Measurements from ENCODE around the gene PRKG1. TPM values are rescaled to one million over a fixed set of nuclear protein-coding genes. Genes with fewer than 3 reads are reported as not detected.

Gene PRKG1
- polyA plus RNA-seq, 2 donors, result 0.84 to 0.87 TPM

DNA sequence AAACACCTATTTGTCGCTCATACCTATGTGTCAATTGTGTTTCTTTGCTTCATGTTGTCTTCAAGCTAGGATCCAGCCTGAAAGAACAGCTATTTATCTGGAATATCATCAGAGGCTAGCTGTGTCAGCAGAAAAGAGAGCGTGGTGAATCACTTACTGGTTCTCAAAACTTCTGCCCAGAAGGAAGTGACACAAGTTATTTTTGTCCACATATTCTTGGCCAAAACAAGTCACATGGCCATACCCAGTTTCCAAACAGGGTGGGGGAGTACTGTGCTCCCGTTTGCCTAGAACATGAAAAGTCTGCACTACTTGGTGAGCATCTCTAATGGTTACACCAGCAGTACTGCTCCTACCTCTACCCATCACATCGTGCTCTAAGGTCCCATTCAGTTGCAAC is 786.0 kb downstream of the PRKG1 start:
- Histone ChIP-seq H3K27ac (ENCODE audit: low read depth in 2 of 2, low read length in 1 of 2) (no peak overlapping the region), H3K4me3 (ENCODE audit: low read depth in 1 of 2, low read length in 2 of 2) (no peak overlapping the region), H3K36me3 (ENCODE audit: control insufficient read depth in 2 of 2, insufficient read depth in 2 of 2, low read length in 1 of 2) (no peaks in the 10 kb centered on the region), H3K27me3 (ENCODE audit: control insufficient read depth in 1 of 2, insufficient read depth in 2 of 2, low read length in 2 of 2) (no peaks in the 10 kb centered on the region), H3K9me3 (ENCODE audit: control insufficient read depth in 2 of 2, insufficient read depth in 1 of 2, low read depth in 1 of 2, low read length in 1 of 2) (no peaks in the 10 kb centered on the region), H3K4me1 (ENCODE audit: control insufficient read depth in 2 of 2, insufficient read depth in 2 of 2, low read length in 1 of 2) (no peaks in the 10 kb centered on the region)
- 46 to 57% methylated on average over 4 of the region's 4 CpGs for WGBS, 2 donors

GRCh38 chr10:51861051-51861450 is 786.8 kb downstream of the PRKG1 start:
- Histone ChIP-seq H3K4me3 (ENCODE audit: low read depth in 1 of 2, low read length in 2 of 2) (no peak overlapping the region), H3K9me3 (ENCODE audit: control insufficient read depth in 2 of 2, insufficient read depth in 1 of 2, low read depth in 1 of 2, low read length in 1 of 2) (no peaks in the 10 kb centered on the region), H3K36me3 (ENCODE audit: control insufficient read depth in 2 of 2, insufficient read depth in 2 of 2, low read length in 1 of 2) (no peaks in the 10 kb centered on the region), H3K27me3 (ENCODE audit: control insufficient read depth in 1 of 2, insufficient read depth in 2 of 2, low read length in 2 of 2) (no peaks in the 10 kb centered on the region), H3K27ac (ENCODE audit: low read depth in 2 of 2, low read length in 1 of 2) (no peak overlapping the region), H3K4me1 (ENCODE audit: control insufficient read depth in 2 of 2, insufficient read depth in 2 of 2, low read length in 1 of 2) (no peaks in the 10 kb centered on the region)
- 87 to 89% methylated on average over 1 of the region's 1 CpG for WGBS, 2 donors

DNA sequence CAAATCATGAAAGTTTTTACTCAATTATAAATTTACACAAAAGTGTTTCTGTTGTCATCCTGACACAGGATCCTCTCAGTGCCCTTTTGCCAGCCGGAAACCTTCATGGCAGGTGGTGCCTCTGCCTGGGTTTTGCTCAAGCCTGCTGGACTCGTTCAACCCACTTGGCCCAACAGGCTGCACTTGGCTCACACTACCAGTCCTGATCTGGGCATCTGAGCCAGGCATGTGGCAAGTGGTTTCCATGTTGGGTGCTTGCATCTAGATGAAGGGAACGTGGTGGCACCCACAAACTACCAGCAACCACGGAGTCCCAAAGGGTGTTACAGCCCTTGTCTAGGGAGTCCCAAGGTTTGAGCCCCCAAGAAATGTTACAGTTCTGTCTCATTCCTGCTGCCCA is 787.4 kb downstream of the PRKG1 start:
- H3K27ac ChIP-seq (ENCODE audit: low read depth in 2 of 2, low read length in 1 of 2), result no peak overlapping the region

GRCh38 chr10:51862149-51862548 is 787.9 kb downstream of the PRKG1 start:
- WGBS, 2 donors, result 80 to 83% methylated on average over 3 of the region's 3 CpGs
- Histone ChIP-seq H3K27me3 (ENCODE audit: control insufficient read depth in 1 of 2, insufficient read depth in 2 of 2, low read length in 2 of 2) (no peaks in the 10 kb centered on the region), H3K4me1 (ENCODE audit: control insufficient read depth in 2 of 2, insufficient read depth in 2 of 2, low read length in 1 of 2) (no peaks in the 10 kb centered on the region), H3K4me3 (ENCODE audit: low read depth in 1 of 2, low read length in 2 of 2) (no peak overlapping the region), H3K36me3 (ENCODE audit: control insufficient read depth in 2 of 2, insufficient read depth in 2 of 2, low read length in 1 of 2) (no peaks in the 10 kb centered on the region), H3K9me3 (ENCODE audit: control insufficient read depth in 2 of 2, insufficient read depth in 1 of 2, low read depth in 1 of 2, low read length in 1 of 2) (no peaks in the 10 kb centered on the region), H3K27ac (ENCODE audit: low read depth in 2 of 2, low read length in 1 of 2) (no peak overlapping the region)

More for the DNA sequence above, 787.4 kb downstream of the PRKG1 start:
- no peaks in the 10 kb centered on the region for H3K9me3 ChIP-seq (ENCODE audit: control insufficient read depth in 2 of 2, insufficient read depth in 1 of 2, low read depth in 1 of 2, low read length in 1 of 2)
- no peak overlapping the region for H3K4me3 ChIP-seq (ENCODE audit: low read depth in 1 of 2, low read length in 2 of 2)
- no peaks in the 10 kb centered on the region for H3K27me3 ChIP-seq (ENCODE audit: control insufficient read depth in 1 of 2, insufficient read depth in 2 of 2, low read length in 2 of 2)
- WGBS, 2 donors, result 78 to 86% methylated on average over 4 of the region's 4 CpGs
- H3K36me3 ChIP-seq (ENCODE audit: control insufficient read depth in 2 of 2, insufficient read depth in 2 of 2, low read length in 1 of 2), result no peaks in the 10 kb centered on the region
- no peaks in the 10 kb centered on the region for H3K4me1 ChIP-seq (ENCODE audit: control insufficient read depth in 2 of 2, insufficient read depth in 2 of 2, low read length in 1 of 2)

DNA sequence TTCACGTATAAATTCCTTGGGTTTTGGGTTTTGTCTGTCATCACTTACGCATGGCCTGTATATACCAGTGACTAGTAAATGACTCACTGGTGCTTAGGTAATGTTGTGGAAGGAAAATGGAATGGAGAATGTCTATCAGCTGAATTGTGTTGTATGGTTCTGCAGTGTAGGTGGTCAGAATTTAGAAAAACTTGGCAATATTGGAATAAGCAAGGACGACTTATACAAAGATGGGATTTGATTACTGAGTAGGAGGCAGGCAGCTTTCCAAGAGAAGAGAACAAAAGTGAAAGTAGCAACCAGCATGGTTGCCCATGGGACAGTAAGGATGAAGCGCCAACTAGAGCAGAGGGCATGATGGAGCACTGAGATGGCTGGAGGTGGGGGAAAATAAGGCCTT is 793.7 kb downstream of the PRKG1 start:
- WGBS, 2 donors, result 66 to 73% methylated on average over 4 of the region's 4 CpGs
- Histone ChIP-seq H3K27ac (ENCODE audit: low read depth in 2 of 2, low read length in 1 of 2) (no peak overlapping the region), H3K36me3 (ENCODE audit: control insufficient read depth in 2 of 2, insufficient read depth in 2 of 2, low read length in 1 of 2) (no peaks in the 10 kb centered on the region), H3K4me1 (ENCODE audit: control insufficient read depth in 2 of 2, insufficient read depth in 2 of 2, low read length in 1 of 2) (no peaks in the 10 kb centered on the region), H3K27me3 (ENCODE audit: control insufficient read depth in 1 of 2, insufficient read depth in 2 of 2, low read length in 2 of 2) (no peaks in the 10 kb centered on the region), H3K4me3 (ENCODE audit: low read depth in 1 of 2, low read length in 2 of 2) (no peak overlapping the region), H3K9me3 (ENCODE audit: control insufficient read depth in 2 of 2, insufficient read depth in 1 of 2, low read depth in 1 of 2, low read length in 1 of 2) (no peaks in the 10 kb centered on the region)

DNA sequence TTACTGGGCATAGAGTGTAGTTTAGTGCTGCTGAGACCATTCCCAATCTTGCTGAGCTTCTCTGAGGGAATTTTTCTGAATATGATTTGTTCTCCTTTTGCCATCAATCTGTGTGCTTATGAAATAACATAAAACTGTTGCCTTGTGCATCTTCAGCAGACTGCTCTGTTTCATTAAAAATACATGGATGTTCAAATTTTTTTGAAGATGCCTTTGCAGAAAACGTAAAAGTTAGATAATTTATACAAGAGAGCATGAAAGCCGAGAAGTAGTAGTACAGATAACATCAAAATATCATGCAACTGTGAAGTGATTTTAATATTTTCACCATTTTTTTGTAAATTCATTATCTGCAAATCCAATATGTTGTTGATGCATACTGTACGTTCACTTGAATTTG is 799.8 kb downstream of the PRKG1 start:
- Histone ChIP-seq H3K4me1 (ENCODE audit: control insufficient read depth in 2 of 2, insufficient read depth in 2 of 2, low read length in 1 of 2) (no peaks in the 10 kb centered on the region), H3K27me3 (ENCODE audit: control insufficient read depth in 1 of 2, insufficient read depth in 2 of 2, low read length in 2 of 2) (no peaks in the 10 kb centered on the region)
- 94% methylated on average over 3 of the region's 3 CpGs for WGBS, 2 donors

DNA sequence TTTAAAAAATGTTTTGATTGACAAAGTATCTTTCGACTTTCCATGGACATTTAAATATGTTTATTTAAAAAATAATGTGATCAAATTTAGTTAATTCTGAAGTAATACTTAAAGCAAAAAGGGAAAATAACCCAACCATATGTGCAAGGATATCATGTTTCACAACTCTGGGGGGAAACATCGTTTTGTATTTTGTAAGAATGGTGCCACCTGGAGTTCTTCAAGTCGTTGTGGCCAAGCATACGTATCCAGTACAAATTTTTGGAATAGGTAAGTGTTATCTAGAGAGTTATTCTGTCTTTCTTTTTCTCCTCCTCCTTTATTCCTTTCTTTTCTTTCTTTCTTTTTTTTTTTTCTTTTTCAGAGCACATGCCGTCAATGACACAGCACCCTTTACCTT is 801.3 kb downstream of the PRKG1 start:
- no peaks in the 10 kb centered on the region for H3K36me3 ChIP-seq (ENCODE audit: control insufficient read depth in 2 of 2, insufficient read depth in 2 of 2, low read length in 1 of 2)
- 78 to 79% methylated on average over 5 of the region's 5 CpGs for WGBS, 2 donors
- no peaks in the 10 kb centered on the region for H3K27me3 ChIP-seq (ENCODE audit: control insufficient read depth in 1 of 2, insufficient read depth in 2 of 2, low read length in 2 of 2)
- H3K4me1 ChIP-seq (ENCODE audit: control insufficient read depth in 2 of 2, insufficient read depth in 2 of 2, low read length in 1 of 2), result no peaks in the 10 kb centered on the region
- H3K27ac ChIP-seq (ENCODE audit: low read depth in 2 of 2, low read length in 1 of 2), result no peak overlapping the region
- no peaks in the 10 kb centered on the region for H3K9me3 ChIP-seq (ENCODE audit: control insufficient read depth in 2 of 2, insufficient read depth in 1 of 2, low read depth in 1 of 2, low read length in 1 of 2)
- no peak overlapping the region for H3K4me3 ChIP-seq (ENCODE audit: low read depth in 1 of 2, low read length in 2 of 2)

More for the DNA sequence above, 799.8 kb downstream of the PRKG1 start:
- H3K27ac ChIP-seq (ENCODE audit: low read depth in 2 of 2, low read length in 1 of 2), result no peak overlapping the region
- no peaks in the 10 kb centered on the region for H3K36me3 ChIP-seq (ENCODE audit: control insufficient read depth in 2 of 2, insufficient read depth in 2 of 2, low read length in 1 of 2)
- H3K4me3 ChIP-seq (ENCODE audit: low read depth in 1 of 2, low read length in 2 of 2), result no peak overlapping the region
- H3K9me3 ChIP-seq (ENCODE audit: control insufficient read depth in 2 of 2, insufficient read depth in 1 of 2, low read depth in 1 of 2, low read length in 1 of 2), result no peaks in the 10 kb centered on the region

GRCh38 chr10:51876503-51876902 is 802.2 kb downstream of the PRKG1 start:
- no peaks in the 10 kb centered on the region for H3K9me3 ChIP-seq (ENCODE audit: control insufficient read depth in 2 of 2, insufficient read depth in 1 of 2, low read depth in 1 of 2, low read length in 1 of 2)
- no peaks in the 10 kb centered on the region for H3K36me3 ChIP-seq (ENCODE audit: control insufficient read depth in 2 of 2, insufficient read depth in 2 of 2, low read length in 1 of 2)
- no peaks in the 10 kb centered on the region for H3K27me3 ChIP-seq (ENCODE audit: control insufficient read depth in 1 of 2, insufficient read depth in 2 of 2, low read length in 2 of 2)
- no peaks in the 10 kb centered on the region for H3K4me1 ChIP-seq (ENCODE audit: control insufficient read depth in 2 of 2, insufficient read depth in 2 of 2, low read length in 1 of 2)
- no peak overlapping the region for H3K27ac ChIP-seq (ENCODE audit: low read depth in 2 of 2, low read length in 1 of 2)
- WGBS, 2 donors, result 45 to 58% methylated on average over 4 of the region's 4 CpGs
- H3K4me3 ChIP-seq (ENCODE audit: low read depth in 1 of 2, low read length in 2 of 2), result no peak overlapping the region

DNA sequence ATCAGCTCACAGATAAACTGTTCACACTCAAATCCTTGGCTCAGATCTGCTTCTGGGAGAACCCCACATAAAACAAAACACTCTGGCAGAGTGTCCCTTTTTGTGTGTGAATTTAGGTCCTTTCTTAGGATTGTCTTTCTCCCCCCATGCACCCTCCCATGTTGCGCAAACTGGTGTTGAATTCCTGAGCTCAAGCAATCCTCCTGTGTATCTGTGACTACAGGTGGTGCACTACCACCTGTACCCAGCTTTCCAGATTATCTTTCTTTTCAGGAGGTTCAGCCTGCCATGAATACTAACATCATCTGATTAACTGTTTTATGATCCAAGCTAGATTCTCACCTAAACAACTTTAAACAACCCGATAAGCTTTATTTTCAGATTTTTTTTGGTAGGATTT is 802.7 kb downstream of the PRKG1 start:
- H3K4me1 ChIP-seq (ENCODE audit: control insufficient read depth in 2 of 2, insufficient read depth in 2 of 2, low read length in 1 of 2), result no peaks in the 10 kb centered on the region
- no peak overlapping the region for H3K27ac ChIP-seq (ENCODE audit: low read depth in 2 of 2, low read length in 1 of 2)
- no peaks in the 10 kb centered on the region for H3K27me3 ChIP-seq (ENCODE audit: control insufficient read depth in 1 of 2, insufficient read depth in 2 of 2, low read length in 2 of 2)
- WGBS, 2 donors, result 95 to 96% methylated on average over 2 of the region's 2 CpGs
- no peaks in the 10 kb centered on the region for H3K36me3 ChIP-seq (ENCODE audit: control insufficient read depth in 2 of 2, insufficient read depth in 2 of 2, low read length in 1 of 2)
- H3K4me3 ChIP-seq (ENCODE audit: low read depth in 1 of 2, low read length in 2 of 2), result no peak overlapping the region
- no peaks in the 10 kb centered on the region for H3K9me3 ChIP-seq (ENCODE audit: control insufficient read depth in 2 of 2, insufficient read depth in 1 of 2, low read depth in 1 of 2, low read length in 1 of 2)

DNA sequence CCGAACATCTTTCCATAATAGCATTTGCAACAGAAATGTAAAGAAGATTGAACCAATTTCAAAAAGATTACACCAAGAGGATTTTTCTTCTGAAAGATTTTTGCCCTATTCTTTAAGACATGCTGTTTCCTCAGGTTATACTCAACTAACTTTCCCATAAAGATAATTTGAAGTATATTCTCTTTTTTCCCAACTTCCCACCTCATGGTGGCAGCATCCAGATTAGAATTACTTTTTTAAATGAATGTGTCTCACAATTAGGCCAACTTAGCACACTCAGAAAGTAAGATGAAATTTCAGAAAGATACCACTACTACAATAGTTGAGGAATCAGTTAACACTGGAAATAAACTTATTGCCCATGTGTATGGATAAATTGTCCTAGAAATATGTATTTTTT is 803.3 kb downstream of the PRKG1 start:
- Histone ChIP-seq H3K27ac (ENCODE audit: low read depth in 2 of 2, low read length in 1 of 2) (no peak overlapping the region), H3K9me3 (ENCODE audit: control insufficient read depth in 2 of 2, insufficient read depth in 1 of 2, low read depth in 1 of 2, low read length in 1 of 2) (no peaks in the 10 kb centered on the region), H3K27me3 (ENCODE audit: control insufficient read depth in 1 of 2, insufficient read depth in 2 of 2, low read length in 2 of 2) (no peaks in the 10 kb centered on the region), H3K36me3 (ENCODE audit: control insufficient read depth in 2 of 2, insufficient read depth in 2 of 2, low read length in 1 of 2) (no peaks in the 10 kb centered on the region), H3K4me1 (ENCODE audit: control insufficient read depth in 2 of 2, insufficient read depth in 2 of 2, low read length in 1 of 2) (no peaks in the 10 kb centered on the region), H3K4me3 (ENCODE audit: low read depth in 1 of 2, low read length in 2 of 2) (no peak overlapping the region)
- WGBS, 2 donors, result 88 to 93% methylated on average over 1 of the region's 1 CpG

Data from esophagus (tissue), 2 donors.